ENCODE data around the gene LYL1.
"Not testable (repeated sequence)": the region's sequence is repeated elsewhere in the genome, so short reads cannot be mapped to it uniquely, and the experiment has no call there.

Gene LYL1

DNA sequence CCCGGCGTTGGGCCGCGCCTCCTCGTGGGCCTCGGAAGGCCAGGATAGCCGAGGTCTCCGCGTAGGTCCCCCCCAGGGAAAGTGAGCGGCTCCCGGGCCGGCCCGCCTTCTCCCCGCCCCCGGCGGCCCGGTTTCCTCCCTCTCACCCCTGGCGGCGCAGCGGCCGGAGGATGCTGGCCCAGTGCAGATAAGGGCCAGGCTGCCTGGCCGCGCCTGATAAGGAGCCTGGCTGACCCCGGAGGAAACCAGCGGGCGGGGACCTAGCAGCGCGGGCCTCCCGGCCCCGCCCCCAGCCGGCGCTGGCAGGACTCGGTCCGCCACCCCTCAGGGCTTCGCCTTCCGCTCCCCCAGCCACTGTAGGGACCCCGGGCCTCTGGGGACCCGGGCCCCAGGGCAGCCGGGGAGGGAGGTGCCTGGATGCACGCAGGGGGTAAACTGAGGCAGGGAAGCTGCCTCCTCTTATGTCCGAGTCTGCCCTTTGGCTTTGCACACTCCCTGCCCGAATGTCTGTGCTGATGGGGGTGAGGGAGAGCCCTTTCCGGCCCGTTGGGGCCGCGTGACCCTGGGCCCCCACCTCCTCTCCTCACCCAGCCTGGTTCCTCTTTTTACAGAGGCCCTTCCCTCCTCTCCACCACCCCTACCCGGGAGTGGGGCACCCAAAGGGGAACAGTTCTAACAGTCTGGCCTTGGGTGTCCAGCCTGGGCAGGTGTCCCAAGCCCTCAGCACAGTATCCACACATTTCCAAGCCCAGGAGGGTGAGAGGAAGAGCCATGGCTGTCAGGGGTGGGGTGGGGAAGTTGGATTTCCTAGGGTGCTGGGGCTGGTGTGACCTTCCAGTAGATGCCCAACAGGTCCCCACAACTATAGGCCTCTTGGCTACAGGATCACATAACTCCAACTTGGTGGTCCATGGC, at the start of gene LYL1:
Gene LYL1 (minus strand): TSS at position 193 of the 915 bp plus-strand sequence. CDS start 1,687 bp downstream, outside the sequence.
- DNase-seq: no peak

DNA sequence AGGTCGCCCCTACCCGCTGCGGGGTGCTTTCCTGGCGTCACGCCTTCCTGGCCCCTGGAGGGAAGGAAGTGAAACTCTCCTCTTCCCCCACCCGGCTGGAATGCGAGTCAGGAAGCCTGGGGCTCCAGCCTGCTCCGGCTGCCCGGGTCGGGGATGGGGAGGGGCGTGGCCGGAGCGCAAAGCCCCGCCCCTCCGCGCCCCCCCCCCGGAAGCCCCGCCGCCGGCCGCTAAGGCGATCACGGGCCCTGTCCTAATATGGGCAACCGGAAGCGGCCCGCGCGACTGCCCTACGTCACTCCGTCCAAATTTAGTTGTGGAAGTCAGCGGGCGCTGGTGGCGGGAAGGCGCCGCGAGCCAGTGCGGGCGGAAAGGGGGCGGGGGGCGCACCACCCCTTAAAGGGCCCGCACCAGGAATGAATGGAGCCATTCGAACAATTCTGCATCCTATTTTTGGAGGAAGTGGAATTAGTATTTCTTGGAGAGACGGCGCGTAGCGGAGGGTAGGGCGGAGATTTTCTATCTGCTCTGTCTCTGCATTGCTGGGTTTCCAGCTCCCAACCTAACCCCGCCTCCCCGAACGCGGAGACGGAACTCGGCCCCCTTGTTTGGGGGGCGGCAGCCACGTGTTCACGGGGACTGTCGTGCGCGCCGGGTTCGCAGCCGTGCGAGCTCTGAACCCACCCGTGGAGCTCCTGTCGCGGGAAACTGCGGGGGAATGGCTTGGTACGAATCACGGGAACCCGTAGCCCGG, 49.1 kb upstream of the LYL1 start:
- DNase-seq: peak; percentile 92 to 93

GRCh38 chr19:13150931-13151604, 48.4 kb upstream of the LYL1 start:
- DNase-seq: no peak

DNA sequence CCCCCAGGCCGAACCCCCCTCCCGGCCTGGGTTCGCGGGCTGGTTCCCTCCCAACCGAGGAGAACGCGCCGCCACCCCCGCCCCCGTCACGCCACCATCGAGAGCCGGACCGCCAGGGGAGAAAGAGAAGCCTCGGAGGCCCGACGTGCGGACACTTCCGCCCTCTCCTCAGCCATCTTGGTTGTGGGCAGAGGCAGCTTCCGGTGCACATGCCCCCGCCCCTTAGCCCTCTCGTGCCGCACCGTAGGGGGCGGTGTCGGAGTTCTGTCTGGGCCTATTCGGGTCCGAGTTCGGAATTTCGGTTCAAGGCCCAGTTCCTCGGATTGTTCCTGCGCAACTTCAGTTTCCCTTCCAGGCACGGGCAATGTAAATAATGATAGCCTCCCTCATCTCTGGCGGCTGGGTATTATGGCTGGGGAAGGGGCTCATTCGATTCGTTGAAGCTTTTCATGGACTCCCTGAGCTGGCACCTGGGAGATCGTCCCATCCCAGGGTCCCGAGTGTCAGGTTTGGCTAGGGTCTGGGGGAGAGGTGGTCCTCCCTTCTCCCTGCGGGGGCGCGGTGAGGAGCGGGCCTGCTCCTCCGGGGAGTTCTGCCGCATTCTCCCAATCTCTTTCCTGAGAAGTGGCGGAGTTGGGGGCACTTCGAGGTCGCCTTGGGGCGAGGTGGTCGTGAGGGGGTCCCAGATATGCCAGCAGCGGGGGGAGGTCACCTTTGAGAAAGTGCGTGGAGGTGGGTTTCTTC, 47.7 kb upstream of the LYL1 start, which contains the start of the genes IER2 and STX10:
Gene IER2 (plus strand): TSS at position 225 of the 744 bp plus-strand sequence. CDS start 2,776 bp downstream, outside the sequence.
Gene STX10 (minus strand): TSS at position 189 of the 744 bp plus-strand sequence. CDS start 202 bp downstream, outside the sequence.
- peak; percentile 90 for DNase-seq

DNA sequence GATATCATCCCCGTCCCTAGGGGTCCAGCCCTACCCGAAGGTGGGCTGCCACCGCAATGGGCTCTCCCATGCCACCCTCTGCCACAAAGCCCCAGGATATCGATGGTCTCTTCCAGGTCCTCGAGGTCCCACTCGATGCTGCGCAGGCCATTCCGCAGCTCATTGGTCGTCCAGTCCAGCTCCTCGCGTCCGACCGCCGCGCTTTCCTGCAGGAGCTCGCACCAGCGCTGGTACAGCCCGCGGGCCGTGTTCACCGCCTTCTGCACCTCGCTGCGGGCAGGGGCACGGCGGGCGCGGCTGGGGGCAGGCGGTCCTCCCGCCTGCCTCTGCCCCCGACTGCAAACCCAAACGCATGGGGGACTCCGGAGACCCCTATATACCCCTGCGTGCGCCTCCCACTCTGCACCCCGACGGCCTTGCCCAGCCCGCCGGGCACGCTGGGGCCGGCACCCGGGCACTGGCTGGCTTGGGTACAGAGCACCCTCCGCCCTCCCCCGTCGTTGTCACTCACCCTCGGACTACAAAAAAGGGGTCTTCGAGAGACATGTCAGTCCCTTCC, 47.0 kb upstream of the LYL1 start:
- peak; percentile 41 to 45 for DNase-seq

DNA sequence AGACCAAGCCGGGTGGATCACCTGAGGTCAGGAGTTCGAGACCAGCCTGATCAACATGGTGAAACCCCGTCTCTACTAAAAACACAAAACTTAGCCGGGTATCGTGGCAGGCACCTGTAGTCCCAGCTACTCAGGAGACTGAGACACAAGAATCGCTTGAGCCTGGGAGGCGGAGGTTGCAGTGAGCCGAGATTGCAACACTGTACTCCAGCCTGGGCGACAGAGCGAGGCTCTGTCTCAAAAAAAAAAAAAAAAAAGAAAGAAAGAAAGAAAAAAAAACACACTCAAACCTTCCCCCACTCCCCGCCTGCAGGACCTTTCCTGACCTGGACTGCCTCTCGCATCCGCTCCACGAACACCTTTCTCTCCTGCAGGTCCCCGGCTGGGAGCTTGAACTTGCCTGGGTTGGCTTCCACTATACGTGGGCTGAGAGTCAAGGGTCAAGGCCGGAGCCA, 46.5 kb upstream of the LYL1 start:
- DNase-seq: not testable (repeated sequence)

- DNase-seq: no peak
Measured at GRCh38 chr19:13146763-13147563, 44.3 kb upstream of the LYL1 start.

DNA sequence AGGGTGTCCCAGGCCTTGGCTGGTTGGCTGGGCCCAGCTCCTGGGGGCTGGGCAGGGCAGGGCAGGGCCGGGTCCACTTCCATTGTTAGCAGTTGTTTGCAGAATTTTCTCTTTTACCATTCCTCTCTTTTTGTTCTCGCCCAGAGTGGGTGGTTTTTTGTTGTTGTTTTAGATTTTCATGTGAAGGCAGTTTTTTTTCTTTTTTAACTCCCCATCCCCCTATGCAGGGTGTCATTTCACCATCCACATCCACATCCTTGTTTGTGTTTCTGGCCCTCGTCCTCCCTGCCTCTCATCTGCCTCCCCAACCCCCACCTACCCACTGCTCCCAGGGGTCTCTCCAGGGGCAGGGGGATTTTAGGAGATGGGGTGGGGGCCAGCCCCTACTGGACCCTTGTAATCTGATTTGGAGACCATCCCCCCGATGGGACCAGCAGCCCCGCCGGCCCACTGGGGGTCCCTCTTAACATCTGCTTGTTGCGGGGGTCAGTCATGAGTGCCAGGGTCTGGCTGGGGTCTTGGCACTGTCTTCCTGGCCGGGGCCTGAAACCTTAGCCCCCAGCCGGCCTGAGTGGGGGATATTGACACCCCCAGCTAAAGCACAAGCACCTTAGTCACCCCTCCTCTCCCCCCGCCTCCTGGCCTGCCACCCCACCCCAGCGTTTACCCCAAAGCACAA, 37.1 kb upstream of the LYL1 start:
- DNase-seq: no peak

DNA sequence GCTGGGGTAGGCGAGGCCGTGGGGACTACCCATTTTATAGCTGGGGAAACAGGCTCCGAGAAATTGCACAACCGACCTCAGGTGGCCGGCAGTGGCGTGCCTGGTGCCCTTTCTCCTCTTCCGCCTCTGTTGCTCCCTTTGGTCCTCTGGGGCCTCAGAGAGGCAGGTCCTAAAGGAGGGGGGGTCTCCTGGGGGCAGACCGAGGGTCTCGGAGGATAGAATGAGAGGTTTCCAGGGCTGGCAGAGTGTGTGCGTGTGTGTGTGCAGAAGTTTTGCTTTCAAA, 36.2 kb upstream of the LYL1 start:
- no peak for DNase-seq

- DNase-seq: no peak
Measured at GRCh38 chr19:13138171-13138915, 35.7 kb upstream of the LYL1 start.

DNA sequence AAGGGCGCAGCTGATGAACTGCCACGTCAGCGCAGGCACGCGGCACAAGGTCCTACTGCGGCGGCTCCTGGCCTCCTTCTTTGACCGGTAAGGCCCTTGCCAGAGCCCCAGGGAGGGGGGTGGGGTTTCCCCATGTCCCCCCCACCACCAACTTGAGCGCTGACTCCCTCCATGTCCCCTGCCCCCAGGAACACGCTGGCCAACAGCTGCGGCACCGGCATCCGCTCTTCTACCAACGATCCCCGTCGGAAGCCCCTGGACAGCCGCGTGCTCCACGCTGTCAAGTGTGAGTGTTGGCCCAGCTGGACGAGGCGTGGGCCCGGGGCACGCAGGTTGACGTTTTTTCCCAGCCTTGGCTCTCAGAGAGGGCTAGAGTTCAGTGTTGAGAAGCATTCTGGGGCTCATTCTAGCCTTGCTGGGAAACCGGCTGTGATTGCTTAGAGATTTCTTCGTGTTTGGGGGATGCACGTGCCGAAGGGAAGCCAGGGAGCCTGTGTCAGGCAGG, 34.7 kb upstream of the LYL1 start:
- no peak for DNase-seq

DNA sequence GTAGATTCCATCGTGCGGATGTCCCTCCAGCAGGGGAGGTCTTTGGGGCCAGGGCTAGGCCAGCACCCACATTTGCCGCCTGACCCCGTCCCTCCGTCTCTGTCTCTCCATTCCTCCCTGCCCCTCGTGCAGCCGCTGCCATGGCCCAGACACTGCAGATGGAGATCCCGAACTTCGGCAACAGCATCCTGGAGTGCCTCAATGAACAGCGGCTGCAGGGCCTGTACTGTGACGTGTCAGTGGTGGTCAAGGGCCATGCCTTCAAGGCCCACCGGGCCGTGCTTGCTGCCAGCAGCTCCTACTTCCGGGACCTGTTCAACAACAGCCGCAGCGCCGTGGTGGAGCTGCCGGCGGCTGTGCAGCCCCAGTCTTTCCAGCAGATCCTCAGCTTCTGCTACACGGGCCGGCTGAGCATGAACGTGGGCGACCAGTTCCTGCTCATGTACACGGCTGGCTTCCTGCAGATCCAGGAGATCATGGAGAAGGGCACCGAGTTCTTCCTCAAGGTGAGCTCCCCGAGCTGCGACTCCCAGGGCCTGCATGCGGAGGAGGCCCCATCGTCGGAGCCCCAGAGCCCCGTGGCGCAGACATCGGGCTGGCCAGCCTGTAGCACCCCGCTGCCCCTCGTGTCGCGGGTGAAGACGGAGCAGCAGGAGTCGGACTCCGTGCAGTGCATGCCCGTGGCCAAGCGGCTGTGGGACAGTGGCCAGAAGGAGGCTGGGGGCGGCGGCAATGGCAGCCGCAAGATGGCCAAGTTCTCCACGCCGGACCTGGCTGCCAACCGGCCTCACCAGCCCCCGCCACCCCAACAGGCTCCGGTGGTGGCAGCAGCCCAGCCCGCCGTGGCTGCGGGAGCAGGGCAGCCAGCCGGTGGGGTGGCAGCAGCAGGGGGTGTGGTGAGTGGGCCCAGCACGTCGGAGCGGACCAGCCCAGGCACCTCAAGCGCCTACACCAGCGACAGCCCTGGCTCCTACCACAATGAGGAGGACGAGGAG, 32.7 kb upstream of the LYL1 start:
- DNase-seq: no peak

DNA sequence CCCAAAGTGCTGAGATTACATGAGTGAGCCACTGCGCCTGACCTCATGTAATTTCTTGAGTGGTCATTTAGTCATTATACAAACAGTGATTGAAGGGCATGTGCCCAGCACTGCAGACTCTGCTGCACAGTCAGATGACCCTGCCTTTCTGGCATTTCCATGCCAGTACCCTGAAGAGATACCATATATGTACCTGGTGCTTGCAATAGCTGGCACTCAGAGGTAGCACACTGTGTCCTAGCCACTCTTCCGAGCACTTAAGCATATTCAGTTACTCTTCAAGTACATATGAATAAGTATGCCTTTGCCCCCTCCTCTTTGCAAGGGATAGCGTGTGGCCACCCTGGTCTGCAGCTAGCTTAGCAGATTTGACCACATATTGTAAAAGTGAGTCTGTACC, 32.0 kb upstream of the LYL1 start:
- DNase-seq: no peak

DNA sequence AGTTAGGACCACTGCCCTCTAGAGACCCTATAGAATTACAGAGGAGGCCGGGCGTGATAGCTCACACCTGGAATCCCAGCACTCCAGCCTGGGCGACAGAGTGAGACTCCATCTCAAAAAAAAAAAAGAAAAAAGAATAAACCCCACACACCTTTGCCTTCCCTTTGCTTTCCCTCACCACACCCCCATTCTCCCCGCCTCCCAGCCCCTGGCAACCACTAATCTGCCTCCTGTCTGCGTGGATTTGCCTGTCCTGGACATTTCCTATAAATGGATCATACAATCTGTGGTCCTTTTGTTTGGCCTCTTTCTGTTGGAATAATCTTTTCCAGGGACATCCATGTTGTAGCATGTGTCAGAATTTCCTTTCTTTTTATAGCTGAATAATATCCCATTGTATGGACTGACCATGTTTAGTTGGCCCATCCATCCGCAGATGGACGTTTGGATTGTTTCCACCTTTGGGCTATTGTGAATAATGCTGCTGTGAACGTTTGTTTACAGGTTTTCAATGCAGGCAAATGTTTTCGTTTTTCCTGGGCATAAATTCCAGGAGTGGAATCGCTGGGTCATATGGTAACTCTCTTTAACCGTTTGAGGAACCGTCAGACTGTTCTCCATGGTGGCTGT, 30.7 kb upstream of the LYL1 start:
- DNase-seq: no peak

GRCh38 chr19:13132471-13133180, 30.0 kb upstream of the LYL1 start:
- no peak for DNase-seq

DNA sequence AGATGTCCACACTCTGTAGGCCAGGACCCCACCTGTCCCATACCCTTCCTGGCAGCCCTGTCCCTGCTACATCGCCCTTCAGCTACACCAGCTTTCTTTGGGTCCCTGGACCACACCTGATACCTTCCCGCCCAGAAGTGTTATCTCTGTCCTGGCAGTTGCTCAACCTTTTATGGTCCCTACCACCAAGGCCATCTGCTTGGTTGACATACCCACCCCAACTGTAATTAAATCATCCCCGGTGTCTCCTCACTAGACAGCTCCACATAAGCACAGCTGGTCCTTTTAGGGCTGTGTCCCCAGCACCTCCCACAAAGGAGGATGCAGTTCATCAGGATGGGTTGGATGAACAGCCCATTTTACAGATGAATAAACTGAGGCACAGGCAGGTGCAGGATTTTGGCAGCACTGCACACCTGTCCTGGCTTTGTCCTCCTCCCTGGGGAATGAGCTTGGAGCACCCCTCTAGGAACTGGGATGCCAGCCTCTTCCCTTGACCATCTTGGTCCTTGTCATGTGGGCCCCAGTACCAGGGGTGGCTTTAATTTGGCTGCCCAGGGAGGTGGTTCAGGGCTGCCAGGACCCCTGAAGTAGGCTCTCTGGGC, 28.3 kb upstream of the LYL1 start:
- DNase-seq: no peak

DNA sequence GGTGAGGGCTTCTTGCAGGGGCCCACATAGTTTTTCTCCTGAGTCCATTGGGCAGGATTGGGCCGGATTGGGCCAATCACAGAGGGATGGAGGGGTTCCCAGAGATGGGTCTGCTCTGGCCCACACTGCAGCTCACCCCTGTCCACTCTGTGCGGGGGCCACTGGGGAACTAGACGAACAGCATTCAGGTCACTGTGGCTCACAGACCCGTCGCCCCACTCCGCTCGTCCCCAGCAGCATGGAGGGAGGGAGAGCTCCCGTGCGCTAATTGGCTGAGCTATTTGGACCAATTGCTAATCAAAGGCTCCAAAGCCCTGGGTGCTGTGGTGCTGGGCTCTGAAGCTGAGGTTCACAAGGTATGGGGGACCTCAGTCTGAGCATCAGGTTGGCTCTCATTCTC, 26.7 kb upstream of the LYL1 start:
- DNase-seq: no peak
